ENCODE results near the gene PAOX. TPM values are rescaled to one million over a fixed set of nuclear protein-coding genes. Genes with fewer than 3 reads are reported as not detected.

The PAOX gene
- total and polyA plus RNA-seq, 2 of the 13 experiments (the other 11 are each of a cell fraction or from before 2014, with no cell fraction given) = 0.49 to 0.77 TPM

GRCh38 chr10:133378251-133379096 is 588 bp upstream of the PAOX start (continued):
- TF ChIP-seq ZNF30 (CRISPR knock-in tag; IDR thresholded peaks at IDR 0.05) (no peak), ZNF570 (CRISPR knock-in tag; IDR thresholded peaks at IDR 0.05; ENCODE audit: borderline replicate concordance) (no peak), MXI1 (IDR thresholded peaks at IDR 0.05; ENCODE audit: borderline replicate concordance, low read depth, low read length) (peak; percentile 46; the same call in 1 of the 3 replicates), MYC (CRISPR knock-in tag; IDR thresholded peaks at IDR 0.05; ENCODE audit: borderline replicate concordance) (peak; percentile 83), MBNL3 (CRISPR knock-in tag; conservative IDR thresholded peaks at IDR 0.05) (no peak), TMF1 (CRISPR knock-in tag; IDR thresholded peaks at IDR 0.05; ENCODE audit: low read depth) (no peak; the same call in 1 of the 2 replicates), ZNF572 (CRISPR knock-in tag; IDR thresholded peaks at IDR 0.05) (no peak), ZNF292 (CRISPR knock-in tag; IDR thresholded peaks at IDR 0.05; ENCODE audit: borderline replicate concordance, low read depth) (peak; percentile 41; the same call in 1 of the 2 replicates), RELA (CRISPR knock-in tag; IDR thresholded peaks at IDR 0.05) (no peak), MAZ (IDR thresholded peaks at IDR 0.05; ENCODE audit: borderline replicate concordance, low read depth, low read length) (no peak), MAZ (CRISPR knock-in tag; IDR thresholded peaks at IDR 0.05; ENCODE audit: low read depth) (peak; percentile 74), HIC2 (CRISPR knock-in tag; IDR thresholded peaks at IDR 0.05; ENCODE audit: low read depth) (peak; percentile 47; the same call in 1 of the 2 replicates), RAD21 (CRISPR knock-in tag; IDR thresholded peaks at IDR 0.05) (no peak), ZMYM4 (CRISPR knock-in tag; IDR thresholded peaks at IDR 0.05) (peak; percentile 52; the same call in 1 of the 2 replicates), SRSF4 (IDR thresholded peaks at IDR 0.05; ENCODE audit: low read depth, low read length, poor library complexity, severe bottlenecking) (no peak), SNAPC5 (CRISPR knock-in tag; IDR thresholded peaks at IDR 0.05; ENCODE audit: borderline replicate concordance) (no peak), JUN (CRISPR knock-in tag; IDR thresholded peaks at IDR 0.05) (0 out of 2 replicates have a peak, but pooled peaks have one; percentile 14), ZMAT3 (CRISPR knock-in tag; conservative IDR thresholded peaks at IDR 0.05) (no peak; the same call in 1 of the 2 replicates), ZNF503 (CRISPR knock-in tag; IDR thresholded peaks at IDR 0.05) (no peak), CAMTA2 (CRISPR knock-in tag; IDR thresholded peaks at IDR 0.05; ENCODE audit: borderline replicate concordance) (peak; percentile 54; the same call in 1 of the 2 replicates), HMG20B (CRISPR knock-in tag; conservative IDR thresholded peaks at IDR 0.05) (no peak), ZZZ3 (CRISPR knock-in tag; IDR thresholded peaks at IDR 0.05; ENCODE audit: borderline replicate concordance) (0 out of 2 replicates have a peak, but pooled peaks have one; percentile 44), ZNF660 (CRISPR knock-in tag; IDR thresholded peaks at IDR 0.05; ENCODE audit: borderline replicate concordance, low read depth) (no peak), CERS6 (CRISPR knock-in tag; IDR thresholded peaks at IDR 0.05) (no peak), RFXAP (CRISPR knock-in tag; IDR thresholded peaks at IDR 0.05; ENCODE audit: borderline replicate concordance) (no peak), ZNF720 (CRISPR knock-in tag; IDR thresholded peaks at IDR 0.05) (no peak)

Data from HepG2 (cell line).